ENCODE data around the gene MPND. TPM values are rescaled to one million over a fixed set of nuclear protein-coding genes. Genes with fewer than 3 reads are reported as not detected.

The MPND gene
- total RNA-seq, 1 experiment from 2014 or later, result 37.0 TPM

DNA sequence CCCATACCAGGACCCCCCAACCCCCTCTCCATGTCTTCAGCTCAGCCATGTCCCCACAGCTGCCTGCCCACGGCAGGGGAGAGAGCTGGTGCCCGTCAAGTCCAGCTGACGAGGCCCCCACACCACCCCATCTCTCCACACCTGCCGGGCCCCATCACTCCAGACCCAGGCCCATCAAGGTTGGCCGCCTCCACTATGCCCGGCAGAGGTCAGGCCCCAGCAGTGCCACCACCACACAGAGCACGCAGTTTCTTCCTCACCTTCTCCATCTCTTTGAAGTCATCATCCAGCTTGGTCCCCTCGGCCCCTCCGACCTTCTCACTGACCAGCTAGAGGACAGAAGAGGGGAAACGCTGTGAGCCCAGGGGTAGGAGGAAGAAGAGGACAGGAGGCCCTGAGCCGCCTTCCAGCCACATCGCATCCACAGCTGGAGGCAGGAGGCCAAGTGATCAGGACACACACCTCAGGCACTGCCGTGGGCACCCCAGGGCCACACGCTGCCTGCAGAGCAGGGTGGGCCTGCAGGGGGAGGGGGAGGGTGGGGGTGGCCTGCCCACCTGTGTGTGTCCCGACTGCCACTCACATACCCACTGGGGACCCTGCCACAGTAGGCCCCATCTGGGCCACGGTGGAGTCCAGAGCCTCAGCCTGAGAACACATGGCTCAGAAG, 23.4 kb downstream of the MPND start:
- Histone ChIP-seq H3T11ph (ENCODE audit: low read length) (no peak overlapping the region), H3K9me3 (ENCODE audit: control insufficient read depth, low read depth, low read length) (no peaks in the 10 kb centered on the region), H3K23me2 (ENCODE audit: insufficient read length, low read depth, low read length, poor library complexity, severe bottlenecking) (no peaks in the 10 kb centered on the region), H3K56ac (ENCODE audit: insufficient read length, low read depth, low read length) (no peak overlapping the region), H3K4me2 (ENCODE audit: insufficient read depth, insufficient read length, low read length) (no peak overlapping the region), H3K23ac (ENCODE audit: insufficient read length, low read depth, low read length) (no peak overlapping the region), H3K27ac (ENCODE audit: insufficient read length, low read depth, low read length) (no peak overlapping the region), H2BK12ac (ENCODE audit: insufficient read length, low read depth, low read length) (no peak overlapping the region), H3K14ac (ENCODE audit: insufficient read depth, low read length) (no peak overlapping the region; the same call in 1 of the 2 replicates), H3K79me1 (ENCODE audit: insufficient read depth, low read depth, low read length, poor library complexity, severe bottlenecking) (no peaks in the 10 kb centered on the region), H3K27me3 (ENCODE audit: insufficient read depth, low read length) (no peaks in the 10 kb centered on the region), H3K4me1 (ENCODE audit: insufficient read depth, low read length) (no peaks in the 10 kb centered on the region; the same call in 1 of the 2 replicates), H2BK120ac (ENCODE audit: low read depth, low read length, poor library complexity, severe bottlenecking) (no peak overlapping the region), H2AFZ (ENCODE audit: low read length) (no peak overlapping the region), H3K9ac (ENCODE audit: extremely low read depth, insufficient read length, low read length) (no peak overlapping the region), H3K4ac (ENCODE audit: low read depth, low read length) (no peak overlapping the region), H2BK20ac (ENCODE audit: low read depth, low read length, poor library complexity, severe bottlenecking) (no peak overlapping the region), H4K91ac (ENCODE audit: insufficient read length, low read depth, low read length) (no peak overlapping the region), H4K20me1 (ENCODE audit: control insufficient read depth, insufficient read depth, insufficient read length) (no peaks in the 10 kb centered on the region), H2AK5ac (ENCODE audit: insufficient read length, low read length) (no peak overlapping the region), H3K79me2 (ENCODE audit: insufficient read depth, low read length) (no peaks in the 10 kb centered on the region), H4K8ac (replicated peaks; ENCODE audit: insufficient read length, low read depth, low read length) (no peak overlapping the region), H2BK5ac (ENCODE audit: insufficient read length, low read length) (no peak overlapping the region), H4K5ac (ENCODE audit: insufficient read length, low read depth, low read length) (no peak overlapping the region), H3K18ac (ENCODE audit: insufficient read length, low read depth, low read length) (no peak overlapping the region), H2BK15ac (ENCODE audit: low read depth, low read length) (no peak overlapping the region)
- H3K27me3 Mint-ChIP-seq (ENCODE audit: low read depth), result peaks cover 6% of the 10 kb centered on the region
- peaks cover 3 to 27% (median 11%) of the 10 kb centered on the region in 3 experiments; a peak in 5 of 7 replicates for H3K36me3 Mint-ChIP-seq (ENCODE audit: insufficient read depth in 1 of 3, low read depth in 3 of 3)
- peak overlapping the region; percentile 20 to 81 (median 67); a peak in 5 of 7 replicates for H3K27ac Mint-ChIP-seq
- no peak for TF ChIP-seq CTCF (conservative IDR thresholded peaks at IDR 0.05)
- DNase-seq, result no peak
- no CpG with 5 or more reads among the region's 16 CpGs for WGBS (ENCODE audit: extremely low coverage, insufficient read length, low lambda C conversion rate)
- H3K9me3 Mint-ChIP-seq, result no peaks in the 10 kb centered on the region
- H3K4me1 Mint-ChIP-seq, result peaks cover 10 to 22% of the 10 kb centered on the region in 2 experiments
- H3K4me3 Mint-ChIP-seq, result no peak overlapping the region

All from H9 (cell line).